Esophagus squamous epithelium (tissue), 5 donors: Measurements from ENCODE around the gene GUCY1A1. TPM values are rescaled to one million over a fixed set of nuclear protein-coding genes. Genes with fewer than 3 reads are reported as not detected.

Experiments used
- DNase-seq: peaks from one replicate; lab custom pipeline; 2025; lab: John Stamatoyannopoulos, UW
- H3K27ac ChIP-seq, 4 donors: fragments of 200-600 bp; sonication (generic); one replicate each; pipeline ENCODE4 v1.5.1; 2016 to 2019; ENCODE audit warnings: mild to moderate bottlenecking in 1 of 4
- H3K27me3 ChIP-seq, 4 donors: fragments of 200-600 bp; sonication (generic); 1 replicate in 3 of 4; 2 replicates in 1 of 4; pipeline versions ENCODE4 v1.5.1 to v1.6.0; 2017 to 2021; ENCODE audit warnings: antibody characterized with exemption in 1 of 4
- H3K36me3 ChIP-seq, 3 donors: fragments of 200-600 bp; sonication (generic); one replicate each; pipeline ENCODE4 v1.5.1; 2016 to 2019
- H3K4me1 ChIP-seq, 3 donors: fragments of 200-600 bp; sonication (generic); one replicate each; pipeline ENCODE4 v1.5.1; 2017 to 2019
- H3K4me3 ChIP-seq, 4 donors: fragments of 200-600 bp; sonication (generic); 1 replicate in 3 of 4; 2 replicates in 1 of 4; pipeline ENCODE4 v1.5.1; 2016 to 2019; ENCODE audit warnings: mild to moderate bottlenecking in 2 of 4, moderate library complexity in 1 of 4
- H3K9me3 ChIP-seq, 3 donors: fragments of 200-600 bp; sonication (generic); one replicate each; pipeline ENCODE4 v1.5.1; 2016 to 2019
- POLR2A ChIP-seq, 4 donors: fragments of 450-650 bp; IDR thresholded peaks; one replicate each; pipeline ENCODE4 v1.6.1; 2017; ENCODE audit warnings: antibody characterized with exemption in 4 of 4, mild to moderate bottlenecking in 4 of 4, moderate library complexity in 3 of 4
- WGBS, 2 donors: methylation state at CpG; one replicate each; pipeline ENCODE4 v1.1.5; 2018; 5-methylcytosine and 5-hydroxymethylcytosine counted together
- intact Hi-C: fragments of 100-400 bp; cut with DNase I; formaldehyde crosslinking; loops from one replicate; pipeline ENCODE4 v1.15.0; 2022
- total RNA-seq, 4 donors: library from RNA; depleted of rRNA; stranded (reverse); fragments of >200 nt; gene quantifications; one replicate each; pipeline ENCODE4 v1.1.0, GENCODE V29; 2016
- TF ChIP-seq, protein P1 (sequence below), 6 experiments: fragments of 450-650 bp in 4 of 6; fragments of 200-600 bp in 2 of 6; sonication (generic) in 2 of 6; IDR thresholded peaks; one replicate each; pipeline ENCODE4 v1.5.1; 2016 to 2019; ENCODE audit warnings: antibody characterized with exemption in 6 of 6, mild to moderate bottlenecking in 4 of 6, moderate library complexity in 4 of 6
- donor health status: DM: yes; HTN: yes; CAD: no.

Gene GUCY1A1
- total RNA-seq, 4 donors from 2014 or later: 0.45 to 8.6 (median 5.1) TPM

DNA sequence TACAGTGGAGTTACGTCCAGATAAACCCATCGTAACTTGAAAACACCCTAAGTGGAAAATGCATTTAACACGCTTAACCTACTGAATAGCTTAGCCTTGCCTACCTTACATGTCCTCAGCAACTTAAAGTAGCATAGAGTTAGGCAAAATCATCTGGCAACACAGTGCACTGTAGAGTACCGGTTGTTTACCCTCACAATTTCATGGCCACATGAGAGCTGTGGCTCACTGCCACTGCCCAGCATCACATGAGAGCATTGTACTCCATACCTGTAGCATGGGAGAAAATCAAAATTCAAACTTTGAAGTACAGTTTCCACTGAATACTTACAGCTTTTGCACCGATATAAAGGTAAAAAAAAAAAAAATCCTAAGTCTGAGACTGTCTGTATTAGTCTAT is 40.6 kb downstream of the GUCY1A1 start:
- intact Hi-C loops: no loop called here
- Histone ChIP-seq H3K9me3 (no peaks in the 10 kb centered on the region), H3K4me1 (no peaks in the 10 kb centered on the region), H3K27ac (no peak overlapping the region), H3K4me3 (no peak overlapping the region), H3K36me3 (no peaks in the 10 kb centered on the region), H3K27me3 (no peaks in the 10 kb centered on the region)
- 89 to 91% methylated on average over 5 of the region's 5 CpGs for WGBS, 2 donors
- no peak for DNase-seq
- TF ChIP-seq, protein P1, sequence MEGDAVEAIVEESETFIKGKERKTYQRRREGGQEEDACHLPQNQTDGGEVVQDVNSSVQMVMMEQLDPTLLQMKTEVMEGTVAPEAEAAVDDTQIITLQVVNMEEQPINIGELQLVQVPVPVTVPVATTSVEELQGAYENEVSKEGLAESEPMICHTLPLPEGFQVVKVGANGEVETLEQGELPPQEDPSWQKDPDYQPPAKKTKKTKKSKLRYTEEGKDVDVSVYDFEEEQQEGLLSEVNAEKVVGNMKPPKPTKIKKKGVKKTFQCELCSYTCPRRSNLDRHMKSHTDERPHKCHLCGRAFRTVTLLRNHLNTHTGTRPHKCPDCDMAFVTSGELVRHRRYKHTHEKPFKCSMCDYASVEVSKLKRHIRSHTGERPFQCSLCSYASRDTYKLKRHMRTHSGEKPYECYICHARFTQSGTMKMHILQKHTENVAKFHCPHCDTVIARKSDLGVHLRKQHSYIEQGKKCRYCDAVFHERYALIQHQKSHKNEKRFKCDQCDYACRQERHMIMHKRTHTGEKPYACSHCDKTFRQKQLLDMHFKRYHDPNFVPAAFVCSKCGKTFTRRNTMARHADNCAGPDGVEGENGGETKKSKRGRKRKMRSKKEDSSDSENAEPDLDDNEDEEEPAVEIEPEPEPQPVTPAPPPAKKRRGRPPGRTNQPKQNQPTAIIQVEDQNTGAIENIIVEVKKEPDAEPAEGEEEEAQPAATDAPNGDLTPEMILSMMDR (IDR thresholded peaks at IDR 0.05): no peak
- no peak for TF ChIP-seq POLR2A (IDR thresholded peaks at IDR 0.05)

DNA sequence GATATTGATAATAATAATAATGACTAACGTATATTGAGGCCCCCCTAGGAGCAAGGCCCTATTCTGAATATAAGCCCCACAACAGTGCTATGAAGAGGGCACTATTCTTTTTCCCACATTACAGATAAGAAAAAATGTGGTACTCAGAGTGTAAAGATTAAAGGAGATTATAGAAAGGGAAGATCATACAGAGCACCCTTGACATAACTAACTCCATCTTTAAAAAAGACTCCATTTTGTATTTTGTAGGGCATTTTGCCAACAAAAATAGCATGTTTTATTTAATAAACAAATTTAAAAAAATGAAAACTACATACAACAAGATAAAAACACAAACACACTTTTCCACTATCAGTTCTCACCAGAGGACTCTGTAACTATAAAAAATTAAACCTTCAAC is 42.1 kb downstream of the GUCY1A1 start:
- no peak for DNase-seq
- intact Hi-C loops: no loop called here
- H3K27me3 ChIP-seq: no peaks in the 10 kb centered on the region
- H3K4me3 ChIP-seq: no peak overlapping the region
- H3K36me3 ChIP-seq: no peaks in the 10 kb centered on the region
- H3K27ac ChIP-seq: no peak overlapping the region
- TF ChIP-seq, protein P1 (IDR thresholded peaks at IDR 0.05): no peak
- TF ChIP-seq POLR2A (IDR thresholded peaks at IDR 0.05): no peak
- H3K9me3 ChIP-seq: no peaks in the 10 kb centered on the region
- WGBS, 2 donors: 83 to 84% methylated on average over 1 of the region's 1 CpG
- H3K4me1 ChIP-seq: no peaks in the 10 kb centered on the region

DNA sequence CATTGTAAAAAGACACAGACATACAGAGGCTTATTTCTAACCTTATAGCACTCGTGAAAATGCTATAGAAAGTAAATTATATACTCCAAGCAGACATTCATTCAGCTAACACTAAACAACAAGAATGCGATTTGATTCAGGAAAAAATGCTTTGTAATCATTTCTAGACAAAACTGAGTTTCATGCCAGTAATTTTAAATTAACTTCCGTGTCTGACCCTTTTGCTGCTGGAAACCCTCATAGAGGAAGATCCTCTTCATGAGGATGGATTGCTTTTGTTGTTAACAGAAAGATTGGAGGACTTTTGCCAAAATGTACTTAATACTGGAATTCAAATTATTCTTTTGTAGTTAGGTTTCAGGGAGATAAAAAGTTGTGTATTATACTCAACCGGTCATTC is 43.3 kb downstream of the GUCY1A1 start:
- intact Hi-C loops: no loop called here
- no peak for TF ChIP-seq POLR2A (IDR thresholded peaks at IDR 0.05)
- TF ChIP-seq, protein P1 (IDR thresholded peaks at IDR 0.05): no peak
- 53 to 58% methylated on average over 4 of the region's 4 CpGs for WGBS, 2 donors
- no peaks in the 10 kb centered on the region for H3K4me1 ChIP-seq
- H3K4me3 ChIP-seq: no peak overlapping the region
- DNase-seq: no peak
- no peaks in the 10 kb centered on the region for H3K27me3 ChIP-seq
- H3K9me3 ChIP-seq: no peaks in the 10 kb centered on the region
- H3K27ac ChIP-seq: no peak overlapping the region
- no peaks in the 10 kb centered on the region for H3K36me3 ChIP-seq

DNA sequence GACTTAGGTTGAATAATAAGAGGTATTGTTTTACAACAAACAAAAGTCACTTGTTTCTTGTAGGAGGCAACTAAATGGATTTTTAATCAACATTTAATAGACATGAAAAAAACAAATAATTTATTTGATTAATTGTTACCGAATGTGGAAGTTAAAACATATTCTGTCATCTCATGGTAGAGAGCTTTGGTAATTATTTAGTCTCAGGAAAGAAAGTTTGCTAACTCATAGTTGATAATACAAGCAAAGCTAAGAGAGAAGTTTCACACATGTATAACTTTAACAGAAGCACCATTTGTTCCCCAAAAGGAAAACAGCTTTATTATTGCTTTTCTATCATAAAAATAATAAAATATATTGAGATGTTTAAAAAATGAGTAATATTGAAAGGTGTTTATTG is 44.9 kb downstream of the GUCY1A1 start:
- H3K4me3 ChIP-seq: no peak overlapping the region
- no peak for DNase-seq
- H3K36me3 ChIP-seq: no peaks in the 10 kb centered on the region
- no peaks in the 10 kb centered on the region for H3K9me3 ChIP-seq
- no peaks in the 10 kb centered on the region for H3K4me1 ChIP-seq
- no peaks in the 10 kb centered on the region for H3K27me3 ChIP-seq
- H3K27ac ChIP-seq: no peak overlapping the region
- 53 to 63% methylated on average over 1 of the region's 1 CpG for WGBS, 2 donors
- intact Hi-C loops: no loop called here
- TF ChIP-seq, protein P1 (IDR thresholded peaks at IDR 0.05): no peak
- no peak for TF ChIP-seq POLR2A (IDR thresholded peaks at IDR 0.05)

DNA sequence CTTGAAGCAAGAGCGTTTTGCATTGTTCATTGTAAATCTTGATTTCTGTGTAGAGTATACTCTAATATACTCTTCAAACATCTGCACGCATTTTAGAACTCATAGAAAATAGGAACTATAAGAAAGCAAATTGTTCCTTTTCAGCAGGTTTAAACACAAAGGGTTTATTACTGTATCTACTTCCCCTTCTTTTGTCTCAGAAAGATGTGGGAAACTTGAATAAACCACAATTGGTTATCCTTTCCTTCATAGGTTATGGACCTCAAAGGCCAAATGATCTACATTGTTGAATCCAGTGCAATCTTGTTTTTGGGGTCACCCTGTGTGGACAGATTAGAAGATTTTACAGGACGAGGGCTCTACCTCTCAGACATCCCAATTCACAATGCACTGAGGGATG is 46.2 kb downstream of the GUCY1A1 start:
- intact Hi-C loops: no loop called here

More for the DNA sequence above, 46.2 kb downstream of the GUCY1A1 start:
- Histone ChIP-seq H3K4me3 (no peak overlapping the region), H3K36me3 (no peaks in the 10 kb centered on the region), H3K27ac (no peak overlapping the region), H3K27me3 (no peaks in the 10 kb centered on the region), H3K4me1 (no peaks in the 10 kb centered on the region), H3K9me3 (no peaks in the 10 kb centered on the region)
- TF ChIP-seq POLR2A (IDR thresholded peaks at IDR 0.05): no peak
- TF ChIP-seq, protein P1 (IDR thresholded peaks at IDR 0.05): no peak
- no peak for DNase-seq
- 68 to 75% methylated on average over 3 of the region's 3 CpGs for WGBS, 2 donors
